GM21737 (cell line): ENCODE results near the gene CEACAM20.
"Not testable (repeated sequence)": the region's sequence is repeated elsewhere in the genome, so short reads cannot be mapped to it uniquely, and the experiment has no call there.

ENCODE experiments used
- ATAC-seq: cut with Tn5 transposase; IDR thresholded peaks from one replicate; pipeline ENCODE4 v1.9.1; 2021; ENCODE audit warnings: mild to moderate bottlenecking, moderate library complexity; ENCODE audit not compliant: unreplicated experiment

Gene CEACAM20

DNA sequence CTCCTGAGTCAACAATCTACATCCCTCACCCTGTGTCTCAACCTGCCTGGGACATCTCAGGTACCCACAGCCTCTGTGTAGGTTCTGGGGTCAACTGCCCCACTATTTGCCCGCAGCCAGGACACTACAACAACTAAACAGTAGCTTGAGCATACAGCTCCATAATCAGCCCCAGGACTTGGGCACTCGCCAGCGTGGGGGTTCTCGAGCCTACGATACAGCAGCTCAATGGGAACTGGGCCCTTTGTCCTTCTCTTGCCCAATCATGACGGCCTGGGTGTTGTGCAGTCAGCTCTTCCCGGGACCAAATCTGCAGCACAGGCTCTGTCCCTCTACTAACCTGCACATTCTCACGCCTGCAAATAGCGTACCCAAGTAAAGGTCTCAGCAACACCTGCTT is 30.5 kb downstream of the CEACAM20 start:
- no peak for ATAC-seq

DNA sequence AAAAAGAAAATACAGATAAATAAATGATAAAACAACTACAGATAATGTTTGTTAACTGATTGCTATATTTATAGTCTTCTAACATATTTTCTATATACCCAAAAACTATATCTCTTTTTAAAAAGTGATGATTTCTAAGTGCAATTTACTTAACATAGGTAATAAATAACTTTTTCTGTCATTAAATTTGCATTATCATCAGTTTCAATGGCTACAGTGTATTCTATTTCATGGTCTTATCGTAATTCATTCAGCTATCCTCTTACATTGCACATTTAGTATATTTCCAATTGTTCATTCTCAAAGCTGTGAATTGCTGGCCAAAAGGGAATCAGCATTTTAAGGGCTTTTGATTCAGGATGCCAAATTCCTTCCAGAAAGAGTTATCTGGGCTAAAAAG is 32.8 kb downstream of the CEACAM20 start:
- no peak for ATAC-seq

DNA sequence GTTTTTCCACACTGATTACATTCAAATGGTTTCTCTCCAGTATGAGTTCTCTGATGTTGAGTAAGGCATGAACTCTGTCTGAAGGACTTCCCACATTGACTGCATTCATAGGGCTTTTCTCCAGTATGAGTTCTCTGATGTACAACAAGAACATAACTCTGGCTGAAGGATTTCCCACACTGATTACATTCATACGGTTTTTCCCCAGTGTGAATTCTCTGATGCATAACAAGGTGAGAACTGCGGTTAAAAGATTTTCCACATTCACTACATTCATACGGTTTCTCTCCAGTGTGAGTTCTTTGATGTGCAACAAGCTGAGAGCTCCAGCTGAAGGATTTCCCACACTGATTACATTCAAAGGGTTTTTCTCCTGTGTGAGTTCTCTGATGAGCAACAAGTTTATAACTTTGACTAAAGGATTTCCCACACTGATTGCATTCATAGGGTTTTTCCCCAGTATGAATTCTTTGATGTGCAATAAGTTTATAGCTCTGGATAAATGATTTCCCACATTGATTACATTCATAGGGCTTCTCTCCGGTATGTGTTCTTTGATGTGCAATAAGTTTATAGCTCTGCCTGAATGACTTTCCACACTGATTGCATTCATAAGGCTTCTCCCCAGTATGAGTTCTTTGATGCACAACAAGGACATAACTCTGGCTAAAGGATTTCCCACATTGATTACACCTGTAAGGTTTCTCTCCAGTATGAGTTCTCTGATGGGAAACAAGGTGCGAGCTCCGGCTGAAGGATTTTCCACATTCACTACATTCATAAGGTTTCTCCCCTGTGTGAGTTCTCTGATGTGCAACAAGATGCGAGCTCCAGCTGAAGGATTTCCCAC is 52.7 kb downstream of the CEACAM20 start:
- no peak for ATAC-seq

DNA sequence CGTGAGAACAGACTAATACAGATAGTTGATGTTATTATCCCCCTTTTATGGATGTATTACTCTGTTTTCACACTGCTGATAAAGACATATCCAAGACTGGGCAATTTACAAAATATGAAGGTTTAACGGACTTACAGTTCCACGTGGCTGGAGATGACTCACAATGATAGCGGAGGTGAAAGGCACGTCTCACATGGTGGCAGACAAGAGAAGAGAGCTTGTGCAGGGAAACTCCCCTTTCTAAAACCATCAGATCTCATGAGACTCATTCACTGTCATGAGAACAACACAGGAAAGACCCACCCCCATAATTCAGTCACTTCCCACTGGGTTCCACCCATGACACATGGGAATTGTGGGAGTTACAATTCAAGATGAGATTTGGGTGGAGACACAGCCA is 60.7 kb downstream of the CEACAM20 start:
- ATAC-seq: not testable (repeated sequence)

DNA sequence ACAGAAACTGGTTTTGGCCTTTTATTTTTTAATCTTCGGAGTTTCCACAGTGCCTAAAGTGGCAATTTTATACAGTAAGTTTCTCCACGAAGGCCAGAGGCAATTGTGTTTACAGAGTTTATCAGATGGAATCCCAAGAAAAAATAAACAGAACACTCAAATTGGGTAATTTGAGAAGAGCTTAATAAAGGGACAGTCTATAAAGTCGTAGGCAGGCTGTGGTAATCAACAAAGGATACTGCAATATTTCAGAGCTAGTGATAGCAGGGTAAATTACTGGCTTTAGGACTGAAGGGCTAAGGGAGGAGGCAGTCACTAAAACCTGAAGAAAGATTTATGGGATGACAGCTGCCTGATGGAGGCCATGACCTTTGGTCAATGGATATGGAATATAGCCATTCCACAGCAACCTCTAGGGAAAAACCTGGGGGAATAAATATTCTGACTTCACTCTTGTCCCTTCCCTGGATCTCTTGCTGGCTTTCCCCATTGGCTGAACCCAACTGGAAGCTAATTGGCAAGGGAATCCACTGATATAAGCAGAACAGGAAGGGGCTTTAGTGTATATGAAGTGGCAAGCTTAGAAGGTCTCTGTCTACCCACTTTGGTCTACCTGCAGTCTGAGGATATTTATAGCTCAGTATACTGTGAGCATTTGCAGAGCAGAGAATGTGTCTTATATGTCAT is 66.7 kb downstream of the CEACAM20 start:
- ATAC-seq: not testable (repeated sequence)
